ENCODE measurements around the gene PARP14. TPM values are rescaled to one million over a fixed set of nuclear protein-coding genes. Genes with fewer than 3 reads are reported as not detected.
"Not testable (repeated sequence)": the region's sequence is repeated elsewhere in the genome, so short reads cannot be mapped to it uniquely, and the experiment has no call there.

Gene PARP14
- total RNA-seq, 4 donors from 2014 or later = 6.0 to 12.3 (median 10.5) TPM

- no peaks in the 10 kb centered on the region for H3K36me3 ChIP-seq
- H3K9me3 ChIP-seq = no peaks in the 10 kb centered on the region
- DNase-seq = no peak
- no peak overlapping the region for H3K4me3 ChIP-seq
- H3K27ac ChIP-seq = no peak overlapping the region
- TF ChIP-seq CTCF (IDR thresholded peaks at IDR 0.05 in 4 of 5, conservative IDR thresholded peaks at IDR 0.05 in 1 of 5) (no peak), POLR2A (IDR thresholded peaks at IDR 0.05) (no peak)
- no peaks in the 10 kb centered on the region for H3K27me3 ChIP-seq
- no peak for ATAC-seq
- intact Hi-C loops (cut with DNase I; ENCODE audit: low total_unique reads) = no loop called here
- no peaks in the 10 kb centered on the region for H3K4me1 ChIP-seq
- in situ Hi-C loops (cut with MboI; ENCODE audit: low sequenced_read_pairs in 4 of 4) = no loop called here
These were observed 40.1 kb upstream of the PARP14 start for GRCh38 chr3:122640437-122640999.

GRCh38 chr3:122642935-122643334 is 37.7 kb upstream of the PARP14 start:
- in situ Hi-C loops (cut with MboI; ENCODE audit: low sequenced_read_pairs in 4 of 4) = no loop called here
- intact Hi-C loops (cut with DNase I; ENCODE audit: low total_unique reads) = no loop called here
- no peak overlapping the region for H3K4me3 ChIP-seq
- H3K27ac ChIP-seq = no peak overlapping the region
- H3K27me3 ChIP-seq = no peaks in the 10 kb centered on the region
- no peak for ATAC-seq
- H3K4me1 ChIP-seq = no peaks in the 10 kb centered on the region
- H3K36me3 ChIP-seq = no peaks in the 10 kb centered on the region
- no peak for DNase-seq
- H3K9me3 ChIP-seq = no peaks in the 10 kb centered on the region
- no peak for TF ChIP-seq CTCF (IDR thresholded peaks at IDR 0.05 in 4 of 5, conservative IDR thresholded peaks at IDR 0.05 in 1 of 5)
- TF ChIP-seq POLR2A (IDR thresholded peaks at IDR 0.05) = no peak

- H3K4me3 ChIP-seq = no peak overlapping the region
- TF ChIP-seq POLR2A (IDR thresholded peaks at IDR 0.05) = no peak
- TF ChIP-seq CTCF (IDR thresholded peaks at IDR 0.05 in 4 of 5, conservative IDR thresholded peaks at IDR 0.05 in 1 of 5) = no peak
- no peaks in the 10 kb centered on the region for H3K9me3 ChIP-seq
- no peak for DNase-seq
- in situ Hi-C loops (cut with MboI; ENCODE audit: low sequenced_read_pairs in 4 of 4) = no loop called here
- no peak overlapping the region for H3K27ac ChIP-seq
- H3K27me3 ChIP-seq = no peaks in the 10 kb centered on the region
- no peaks in the 10 kb centered on the region for H3K4me1 ChIP-seq
- H3K36me3 ChIP-seq = no peaks in the 10 kb centered on the region
- no peak for ATAC-seq
- intact Hi-C loops (cut with DNase I; ENCODE audit: low total_unique reads) = no loop called here
These were observed 34.3 kb upstream of the PARP14 start for GRCh38 chr3:122646146-122646988.

- H3K9me3 ChIP-seq; in situ Hi-C loops (cut with MboI; ENCODE audit: low sequenced_read_pairs in 4 of 4); H3K27ac ChIP-seq; H3K36me3 ChIP-seq; DNase-seq; ATAC-seq; H3K27me3 ChIP-seq; H3K4me3 ChIP-seq; H3K4me1 ChIP-seq; intact Hi-C loops (cut with DNase I; ENCODE audit: low total_unique reads): not testable (repeated sequence)
These were observed 29.3 kb upstream of the PARP14 start for GRCh38 chr3:122651233-122651907.

- ATAC-seq; H3K27ac ChIP-seq; intact Hi-C loops (cut with DNase I; ENCODE audit: low total_unique reads); H3K36me3 ChIP-seq; DNase-seq; H3K4me3 ChIP-seq; H3K9me3 ChIP-seq; H3K4me1 ChIP-seq; H3K27me3 ChIP-seq; in situ Hi-C loops (cut with MboI; ENCODE audit: low sequenced_read_pairs in 4 of 4): not testable (repeated sequence)
These were observed 28.7 kb upstream of the PARP14 start for GRCh38 chr3:122651962-122652361.

- H3K4me1 ChIP-seq; H3K4me3 ChIP-seq; intact Hi-C loops (cut with DNase I; ENCODE audit: low total_unique reads); H3K9me3 ChIP-seq; H3K36me3 ChIP-seq; in situ Hi-C loops (cut with MboI; ENCODE audit: low sequenced_read_pairs in 4 of 4); ATAC-seq; H3K27ac ChIP-seq; H3K27me3 ChIP-seq; DNase-seq: not testable (repeated sequence)
These were observed 22.3 kb upstream of the PARP14 start for GRCh38 chr3:122658336-122658735.
